ENCODE results near the gene MED17. TPM values are rescaled to one million over a fixed set of nuclear protein-coding genes. Genes with fewer than 3 reads are reported as not detected.

The MED17 gene
- total RNA-seq: 10 to 100 TPM in 1 of 6 experiments, 1 to 10 TPM in 5; 4.8 to 10.1 (median 8.5) TPM
- long read RNA-seq, partial matches to known transcripts: 1 of 1 reads
- long read RNA-seq, other reads (novel, unspliced or antisense): 0 of 1 reads

GRCh38 chr11:93784145-93784934, at the start of gene MED17:
Gene MED17 (plus strand): TSS chr11:93784282. CDS start chr11:93784514, 232 bp downstream.
- intact Hi-C loops (cut with DNase I): loop anchor here in 1 of 2 donors (10.0 kb wide), 1 partner anchor 50 kb away; no protein-coding TSS in a partner anchor
- Histone ChIP-seq H3K4me3 (peak within 1 kb of the TSS; percentile 82 to 96 (median 96)), H3K4me1 (peaks cover 0 to 19% (median 5%) of the 10 kb centered on the region in 4 donors), H3K9me3 (no peaks in the 10 kb centered on the region), H3K27ac (peak within 1 kb of the TSS; percentile 88 to 93 (median 92)), H3K36me3 (peaks cover 0 to 15% (median 1%) of the 10 kb centered on the region in 4 donors), H3K27me3 (no peaks in the 10 kb centered on the region)
- WGBS (ENCODE audit: insufficient coverage, low coverage, low lambda C conversion rate, missing lambda C conversion rate): 0% methylated on average over 34 of the region's 72 CpGs
- ATAC-seq: peak; percentile 99 to 100 (median 99)
- DNase-seq: peak; percentile 93 to 96 (median 95)
- peak; percentile 79 for TF ChIP-seq POLR2A (IDR thresholded peaks at IDR 0.05)
- peak; percentile 39 to 50 (median 43) for TF ChIP-seq CTCF (IDR thresholded peaks at IDR 0.05)

GRCh38 chr11:93734427-93735222, 49.5 kb upstream of the MED17 start:
- intact Hi-C loops (cut with DNase I): loop anchor here in 1 of 2 donors (10.0 kb wide), 1 partner anchor 50 kb away; the partner anchor contains the start of gene MED17
- Histone ChIP-seq H3K27ac (no peak overlapping the region), H3K36me3 (peaks cover 12 to 95% (median 64%) of the 10 kb centered on the region in 4 donors), H3K4me1 (peaks cover 0 to 29% (median 5%) of the 10 kb centered on the region in 4 donors), H3K4me3 (no peak overlapping the region), H3K27me3 (no peaks in the 10 kb centered on the region), H3K9me3 (no peaks in the 10 kb centered on the region)
- WGBS (ENCODE audit: insufficient coverage, low coverage, low lambda C conversion rate, missing lambda C conversion rate): 93% methylated on average over 1 of the region's 1 CpG
- DNase-seq: no peak
- TF ChIP-seq POLR2A (IDR thresholded peaks at IDR 0.05): no peak
- no peak for ATAC-seq

GRCh38 chr11:93735627-93736026, 48.5 kb upstream of the MED17 start:
- H3K9me3 ChIP-seq: no peaks in the 10 kb centered on the region
- H3K27me3 ChIP-seq: no peaks in the 10 kb centered on the region
- H3K27ac ChIP-seq: no peak overlapping the region
- no peak overlapping the region for H3K4me3 ChIP-seq
- peaks cover 12 to 85% (median 54%) of the 10 kb centered on the region in 4 donors for H3K36me3 ChIP-seq
- peaks cover 0 to 35% (median 5%) of the 10 kb centered on the region in 4 donors for H3K4me1 ChIP-seq
- ATAC-seq: no peak
- intact Hi-C loops (cut with DNase I): loop anchor here in 1 of 2 donors (10.0 kb wide), 1 partner anchor 49 kb away; the partner anchor contains the start of gene MED17
- TF ChIP-seq POLR2A (IDR thresholded peaks at IDR 0.05) (no peak), CTCF (IDR thresholded peaks at IDR 0.05) (no peak)
- no peak for DNase-seq
- WGBS (ENCODE audit: insufficient coverage, low coverage, low lambda C conversion rate, missing lambda C conversion rate): 83% methylated on average over 1 of the region's 1 CpG

- Histone ChIP-seq H3K4me3 (no peak overlapping the region), H3K4me1 (peaks cover 0 to 35% (median 5%) of the 10 kb centered on the region in 4 donors), H3K36me3 (peaks cover 12 to 80% (median 50%) of the 10 kb centered on the region in 4 donors), H3K27ac (no peak overlapping the region), H3K27me3 (no peaks in the 10 kb centered on the region), H3K9me3 (no peaks in the 10 kb centered on the region)
- ATAC-seq (no peak), DNase-seq (no peak)
- intact Hi-C loops (cut with DNase I): loop anchor here in 1 of 2 donors (10.0 kb wide), 1 partner anchor 49 kb away; the partner anchor contains the start of gene MED17
- TF ChIP-seq POLR2A (IDR thresholded peaks at IDR 0.05) (no peak), CTCF (IDR thresholded peaks at IDR 0.05) (no peak)
These were observed 48.0 kb upstream of the MED17 start for GRCh38 chr11:93736129-93736528.

Data from right lobe of liver (tissue), 6 donors.